Activated CD4-positive, alpha-beta T cell treated with anti-CD3 and anti-CD28 coated beads, Interleukin-2, amount 10 ng/mL, durations not matched to agents 24 days and 14 days (primary cell): ENCODE measurements around the gene MRPL38. TPM values are rescaled to one million over a fixed set of nuclear protein-coding genes. Genes with fewer than 3 reads are reported as not detected.

Experiments
- DNase-seq: peaks from one replicate; pipeline ENCODE4 v3.0.0; 2022
- H3K27ac Mint-ChIP-seq: one replicate; pipeline ENCODE4 v1.8.0; 2022; ENCODE audit warnings: mild to moderate bottlenecking, mixed read lengths
- H3K27me3 Mint-ChIP-seq: one replicate; pipeline ENCODE4 v1.8.0; 2022; ENCODE audit warnings: mixed read lengths
- H3K36me3 Mint-ChIP-seq: one replicate; pipeline ENCODE4 v1.8.0; 2022; ENCODE audit warnings: low read depth, mild to moderate bottlenecking, mixed read lengths
- H3K4me1 Mint-ChIP-seq: one replicate; pipeline ENCODE4 v1.8.0; 2021; ENCODE audit warnings: mixed read lengths
- H3K4me3 Mint-ChIP-seq: one replicate; pipeline ENCODE4 v1.8.0; 2022; ENCODE audit warnings: mild to moderate bottlenecking, moderate library complexity, mixed read lengths
- H3K9me3 Mint-ChIP-seq: one replicate; pipeline ENCODE4 v1.8.0; 2021; ENCODE audit warnings: mixed read lengths
- intact Hi-C: fragments of 100-400 bp; cut with micrococcal nuclease; formaldehyde crosslinking; loops from one replicate; pipeline ENCODE4 v1.15.1; 2023
- total RNA-seq: library from RNA; stranded (reverse); gene quantifications from 2 replicates; pipeline ENCODE4 v1.2.3, GENCODE V29; 2022

The MRPL38 gene
- 151 and 157 TPM in 2 replicates for total RNA-seq

DNA sequence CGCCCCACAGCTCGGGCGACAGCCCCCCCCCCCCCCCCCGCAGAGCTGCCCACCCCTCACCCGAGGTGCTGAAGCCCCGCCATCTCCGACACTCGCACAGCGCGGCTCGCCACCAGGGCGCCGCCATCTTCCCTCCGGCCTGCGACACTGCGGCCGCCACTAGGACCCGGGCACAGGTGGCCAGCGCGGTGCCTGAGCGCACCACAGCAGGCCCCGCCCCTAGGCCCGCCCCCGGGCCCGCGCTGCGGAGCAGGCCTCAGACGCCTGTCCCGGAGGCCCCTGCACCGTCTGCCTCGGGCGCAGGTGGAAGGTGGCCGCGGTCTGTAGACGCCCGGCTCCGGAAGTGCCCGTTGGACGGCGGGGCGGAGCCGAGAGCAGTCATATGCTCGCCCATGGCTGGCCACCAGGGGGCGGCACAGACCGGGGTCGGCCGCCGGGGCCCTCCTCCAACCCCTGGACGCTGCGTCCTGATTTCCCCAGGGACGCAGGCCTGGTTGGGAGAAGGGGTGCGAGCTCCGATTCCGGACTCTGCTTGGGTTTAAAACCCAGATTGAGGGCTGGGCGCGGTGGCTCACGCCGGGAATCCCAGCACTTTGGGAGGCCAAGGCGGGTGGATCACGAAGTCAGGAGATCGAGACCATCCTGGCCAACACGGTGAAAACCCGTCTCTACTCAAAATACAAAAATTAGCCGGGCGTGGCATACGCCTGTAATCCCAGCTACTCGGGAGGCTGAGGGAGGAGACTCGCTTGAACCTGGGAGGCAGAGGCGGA lies at the start of gene MRPL38:
MRPL38 (minus strand) TSS at position 136 of the 773 bp plus-strand sequence; CDS start at position 127, 9 bp downstream.
- Mint-ChIP-seq H3K36me3 (peaks cover 18% of the 10 kb centered on the region), H3K27me3 (no peaks in the 10 kb centered on the region), H3K4me3 (peak within 1 kb of the TSS; percentile 97), H3K27ac (peak within 1 kb of the TSS; percentile 93), H3K4me1 (peaks cover 12% of the 10 kb centered on the region), H3K9me3 (no peaks in the 10 kb centered on the region)
- peak; percentile 99 for DNase-seq
- intact Hi-C loops: loop anchor here (1.0 to 10.0 kb wide), 7 partner anchors 9 to 200 kb away; partner anchors contain the start of genes ACOX1, EXOC7, FBF1 and GALR2

DNA sequence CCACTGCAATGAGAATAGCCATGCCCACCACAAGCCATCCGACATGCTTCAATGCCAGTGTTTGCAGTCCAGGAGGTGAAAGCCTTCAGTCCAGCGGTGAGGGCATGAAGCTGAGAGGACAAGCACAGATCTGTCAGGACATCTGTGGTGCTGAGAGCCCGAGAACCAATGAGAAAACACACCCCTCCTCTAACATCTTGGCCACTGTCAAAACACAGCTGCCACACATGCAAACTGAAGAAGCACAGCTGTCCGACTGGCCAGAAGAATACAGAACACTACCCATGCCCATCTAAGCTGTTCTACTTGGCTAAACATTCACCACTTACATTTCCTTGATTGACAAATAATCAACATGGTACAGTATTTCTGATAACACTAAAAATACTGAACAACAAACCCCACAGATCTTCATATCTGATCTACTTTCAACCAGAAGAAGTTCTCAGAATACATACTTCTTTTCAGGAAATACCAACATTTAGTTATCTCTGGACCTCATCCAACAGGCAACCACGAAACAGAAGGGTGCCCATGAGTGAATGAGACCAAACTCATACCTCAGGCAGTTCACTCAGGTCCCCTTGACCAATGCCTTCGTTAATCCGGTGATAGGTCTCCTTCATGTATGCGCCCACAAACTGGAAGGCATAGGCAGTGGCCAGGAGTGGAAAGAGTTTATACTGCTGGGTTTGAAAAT lies 46.3 kb upstream of the MRPL38 start:
- H3K4me3 Mint-ChIP-seq: no peak overlapping the region
- intact Hi-C loops: no loop called here
- H3K4me1 Mint-ChIP-seq: peaks cover 6% of the 10 kb centered on the region
- DNase-seq: no peak
- H3K27me3 Mint-ChIP-seq: no peaks in the 10 kb centered on the region
- H3K36me3 Mint-ChIP-seq: peaks cover 37% of the 10 kb centered on the region
- H3K27ac Mint-ChIP-seq: peak overlapping the region; percentile 62
- H3K9me3 Mint-ChIP-seq: no peaks in the 10 kb centered on the region

DNA sequence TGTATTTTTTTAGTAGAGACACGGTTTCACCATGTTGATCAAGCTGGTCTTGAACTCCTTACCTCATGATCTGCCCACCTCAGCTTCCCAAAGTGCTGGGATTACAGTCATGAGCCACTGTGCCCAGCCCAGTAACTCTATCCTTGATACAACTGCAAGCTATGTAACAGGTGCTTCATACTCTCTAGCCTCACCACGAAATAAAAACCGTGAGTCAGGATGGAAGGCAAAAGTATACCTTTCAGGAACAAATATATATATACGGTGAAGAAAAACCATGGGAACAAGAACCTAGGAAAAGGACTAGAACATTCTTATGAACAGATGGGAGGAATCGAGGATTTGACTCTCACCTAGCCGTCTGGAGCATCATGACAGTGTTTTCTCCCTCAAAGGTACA lies 45.7 kb upstream of the MRPL38 start:
- H3K4me3 Mint-ChIP-seq: no peak overlapping the region
- no peak for DNase-seq
- no peaks in the 10 kb centered on the region for H3K9me3 Mint-ChIP-seq
- H3K27ac Mint-ChIP-seq: no peak overlapping the region
- H3K36me3 Mint-ChIP-seq: peaks cover 35% of the 10 kb centered on the region
- H3K4me1 Mint-ChIP-seq: peaks cover 6% of the 10 kb centered on the region
- H3K27me3 Mint-ChIP-seq: no peaks in the 10 kb centered on the region
- intact Hi-C loops: no loop called here

DNA sequence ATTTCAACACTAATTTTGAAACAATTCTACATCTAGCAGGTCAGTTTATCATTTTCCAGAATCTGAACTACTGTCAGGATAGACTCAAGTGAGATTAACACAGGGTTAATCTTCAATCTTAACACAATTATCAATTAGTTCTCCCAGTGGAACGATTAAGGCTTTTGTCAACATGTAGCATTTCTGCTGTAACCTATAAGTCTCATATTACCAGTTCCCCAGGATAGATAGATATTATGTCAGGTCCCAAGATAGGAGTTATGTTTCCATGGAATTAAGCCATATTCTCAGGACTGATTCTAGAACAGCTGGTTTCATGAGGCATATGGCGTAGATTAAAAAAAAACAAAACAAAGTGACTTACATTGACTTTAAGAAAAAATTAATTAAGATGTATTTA lies 40.5 kb upstream of the MRPL38 start:
- Mint-ChIP-seq H3K9me3 (no peaks in the 10 kb centered on the region), H3K27me3 (no peaks in the 10 kb centered on the region), H3K4me1 (peaks cover 10% of the 10 kb centered on the region), H3K4me3 (no peak overlapping the region), H3K27ac (no peak overlapping the region), H3K36me3 (peaks cover 18% of the 10 kb centered on the region)
- no peak for DNase-seq
- intact Hi-C loops: no loop called here

DNA sequence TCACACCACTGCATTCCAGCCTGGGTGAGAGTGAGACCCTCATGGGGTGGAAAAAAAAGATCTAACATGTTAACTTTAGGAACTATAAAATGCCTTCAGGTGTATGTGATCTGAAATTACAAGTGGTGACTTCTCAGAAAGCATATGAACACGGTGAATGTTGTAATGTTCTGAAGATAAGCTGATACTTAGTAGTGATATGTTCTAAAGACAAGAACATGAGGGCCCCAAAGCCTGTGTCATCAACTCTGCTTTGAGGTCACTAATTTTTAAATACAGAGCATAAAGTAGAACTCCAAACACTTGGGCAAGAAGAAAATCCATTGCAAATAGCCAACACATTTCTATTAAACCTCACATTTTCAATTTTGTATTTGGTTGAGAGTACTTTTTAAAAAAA lies 38.8 kb upstream of the MRPL38 start:
- intact Hi-C loops: no loop called here
- no peaks in the 10 kb centered on the region for H3K9me3 Mint-ChIP-seq
- no peak for DNase-seq
- H3K27me3 Mint-ChIP-seq: no peaks in the 10 kb centered on the region
- no peak overlapping the region for H3K4me3 Mint-ChIP-seq
- peaks cover 9% of the 10 kb centered on the region for H3K36me3 Mint-ChIP-seq
- H3K27ac Mint-ChIP-seq: no peak overlapping the region
- H3K4me1 Mint-ChIP-seq: peaks cover 12% of the 10 kb centered on the region

DNA sequence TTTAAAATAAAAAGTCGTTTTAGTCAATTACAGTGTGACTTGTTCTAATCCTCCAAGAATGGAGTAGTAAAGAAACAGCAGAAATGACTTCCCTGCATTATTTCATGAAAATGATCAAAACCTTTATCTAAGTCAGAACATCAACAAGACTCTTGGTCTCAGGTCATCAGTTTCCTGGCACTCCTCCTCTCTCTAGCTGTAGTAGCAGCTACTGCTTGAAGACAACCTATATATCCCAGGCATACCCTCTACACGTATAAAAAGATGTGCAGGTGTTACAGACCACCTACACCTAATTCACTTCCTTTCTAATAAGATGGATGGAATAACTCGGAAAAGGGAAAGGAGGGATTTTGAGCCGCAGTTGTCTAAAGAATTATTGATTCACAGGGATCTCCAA lies 37.8 kb upstream of the MRPL38 start:
- Mint-ChIP-seq H3K9me3 (no peaks in the 10 kb centered on the region), H3K4me3 (no peak overlapping the region), H3K4me1 (peaks cover 12% of the 10 kb centered on the region), H3K27ac (no peak overlapping the region), H3K27me3 (no peaks in the 10 kb centered on the region), H3K36me3 (peaks cover 6% of the 10 kb centered on the region)
- no peak for DNase-seq
- intact Hi-C loops: no loop called here

DNA sequence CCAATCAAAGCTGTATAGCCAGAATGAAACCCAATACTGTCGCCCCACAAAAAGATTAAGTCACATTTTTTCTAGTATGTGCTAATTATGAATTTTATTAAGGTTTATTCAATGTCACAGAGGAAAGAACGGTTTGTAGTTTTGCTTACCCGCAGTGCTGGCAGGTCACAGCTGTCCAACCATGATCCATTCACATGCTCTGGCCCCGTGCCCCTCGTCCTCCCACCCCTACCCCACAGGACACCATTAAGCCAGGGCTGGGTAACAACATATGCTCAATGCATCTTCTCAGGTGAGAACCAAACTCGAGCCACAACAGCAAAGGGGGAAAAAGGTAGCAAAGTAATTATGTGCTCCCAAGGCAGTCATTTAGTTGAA lies 36.7 kb upstream of the MRPL38 start:
- Mint-ChIP-seq H3K36me3 (peaks cover 4% of the 10 kb centered on the region), H3K4me3 (peak overlapping the region; percentile 92), H3K27me3 (no peaks in the 10 kb centered on the region)

DNA sequence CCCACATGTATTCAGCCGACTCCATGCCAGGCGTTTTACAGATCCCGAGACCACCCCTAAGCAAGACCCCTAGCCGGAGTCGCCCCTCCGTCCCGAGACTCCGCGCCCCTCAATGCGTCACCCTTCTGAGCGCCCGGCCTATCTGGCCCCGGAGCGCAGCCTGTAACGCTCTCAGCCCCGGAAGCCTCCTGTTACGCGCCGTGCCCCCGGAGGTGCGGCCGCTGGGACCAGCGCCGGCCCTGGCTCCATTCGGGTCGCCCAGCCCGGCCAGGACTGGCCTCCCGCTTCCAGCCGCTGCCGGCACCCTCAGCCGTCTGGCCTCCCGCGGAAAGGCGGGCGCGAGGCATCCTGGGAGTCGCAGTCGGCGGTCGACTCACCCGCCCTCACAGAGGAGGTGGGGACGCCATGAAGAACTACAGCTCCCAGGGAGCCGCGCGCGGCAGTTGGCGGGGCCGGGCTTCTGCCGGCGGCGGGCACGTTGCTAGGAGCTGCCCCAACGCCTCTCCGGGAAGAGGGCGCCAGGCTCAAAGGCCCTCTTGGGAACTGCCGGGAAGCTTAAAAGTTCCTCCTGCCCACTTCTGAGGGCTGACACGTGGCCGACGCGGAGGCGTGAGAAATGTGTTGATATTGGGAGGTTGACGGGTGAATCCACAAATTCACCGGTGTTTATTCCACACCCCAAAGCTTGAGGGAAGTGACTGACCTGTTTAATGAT lies 36.2 kb upstream of the MRPL38 start, which contains the start of gene FBF1:
FBF1 (minus strand) TSS at position 316 of the 715 bp plus-strand sequence. CDS start 2,893 bp downstream, outside the sequence.
- Mint-ChIP-seq H3K27me3 (no peaks in the 10 kb centered on the region), H3K4me3 (peak within 1 kb of the TSS; percentile 92), H3K9me3 (no peaks in the 10 kb centered on the region), H3K36me3 (peaks cover 3% of the 10 kb centered on the region), H3K27ac (peak within 1 kb of the TSS; percentile 77), H3K4me1 (peaks cover 12% of the 10 kb centered on the region)
- DNase-seq: peak; percentile 97
- intact Hi-C loops: loop anchor here (1.0 to 2.0 kb wide), 2 partner anchors 36 to 38 kb away; partner anchors contain the start of genes ACOX1, MRPL38 and TEN1

More for the DNA sequence above, 36.7 kb upstream of the MRPL38 start:
- no peaks in the 10 kb centered on the region for H3K9me3 Mint-ChIP-seq
- peak overlapping the region; percentile 77 for H3K27ac Mint-ChIP-seq
- intact Hi-C loops: loop anchor here (1.0 to 2.0 kb wide), 2 partner anchors 37 to 38 kb away; partner anchors contain the start of genes ACOX1, MRPL38 and TEN1
- DNase-seq: no peak
- H3K4me1 Mint-ChIP-seq: peaks cover 12% of the 10 kb centered on the region

DNA sequence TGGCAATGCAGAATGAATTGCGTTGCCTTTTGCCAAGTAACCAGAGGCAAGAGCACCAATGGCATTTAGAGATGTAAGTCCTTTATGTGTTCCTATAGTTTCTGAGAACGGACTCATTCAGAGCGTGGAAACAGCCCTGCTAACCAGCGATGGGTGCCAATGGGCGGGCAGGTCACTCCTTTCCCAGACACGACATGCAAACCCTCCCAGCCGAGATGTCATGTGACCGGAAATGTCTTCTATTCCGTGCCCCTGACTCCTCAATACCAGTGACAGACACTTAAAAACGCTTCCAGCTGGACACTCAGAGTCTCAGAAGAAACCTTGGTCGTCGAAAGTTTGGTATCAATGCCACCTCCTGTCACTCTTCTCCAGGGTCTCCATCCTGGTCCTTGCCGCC lies 33.0 kb upstream of the MRPL38 start:
- no peak for DNase-seq
- Mint-ChIP-seq H3K36me3 (no peaks in the 10 kb centered on the region), H3K4me1 (peaks cover 12% of the 10 kb centered on the region), H3K4me3 (no peak overlapping the region), H3K27ac (no peak overlapping the region), H3K9me3 (no peaks in the 10 kb centered on the region), H3K27me3 (no peaks in the 10 kb centered on the region)
- intact Hi-C loops: no loop called here

DNA sequence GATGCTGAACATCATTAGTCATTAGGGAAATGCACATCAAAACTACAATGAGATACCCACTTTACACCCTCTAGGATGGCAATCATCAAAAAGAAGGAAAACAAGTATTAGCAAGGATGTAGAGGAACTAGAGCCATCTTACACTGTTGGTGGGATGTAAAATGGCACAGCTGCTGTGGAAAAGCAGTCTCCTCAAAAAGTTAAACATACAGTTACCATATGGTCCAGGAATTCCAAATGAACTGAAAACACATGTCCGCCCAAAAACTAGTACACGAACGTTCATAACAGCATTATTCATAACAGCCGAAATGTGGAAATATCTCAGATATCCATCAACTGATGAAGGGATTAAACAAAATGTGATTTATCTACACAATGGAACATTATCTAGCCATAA lies 29.1 kb upstream of the MRPL38 start:
- H3K4me1 Mint-ChIP-seq: no peaks in the 10 kb centered on the region

DNA sequence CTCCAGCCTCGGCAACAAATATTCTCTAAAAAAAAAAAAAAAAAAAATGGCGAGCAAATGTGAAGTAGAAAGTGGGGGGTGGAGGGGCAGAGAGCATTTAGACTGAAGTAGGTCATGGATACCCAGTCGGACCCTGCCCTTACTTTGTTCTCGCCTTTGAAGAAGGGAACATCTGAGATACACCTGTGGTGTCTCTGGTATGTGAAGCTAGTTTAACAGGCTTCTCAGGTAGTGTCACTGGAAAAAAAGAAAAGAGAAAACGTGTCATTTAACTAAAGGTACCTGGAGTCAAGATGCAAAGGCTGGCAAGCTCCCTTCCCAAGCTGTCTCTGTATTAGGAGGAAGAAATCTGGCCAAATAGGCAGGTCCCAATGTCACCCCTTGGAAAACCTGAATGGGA lies 28.2 kb upstream of the MRPL38 start:
- intact Hi-C loops: no loop called here
- no peak overlapping the region for H3K27ac Mint-ChIP-seq
- no peaks in the 10 kb centered on the region for H3K4me1 Mint-ChIP-seq
- no peak overlapping the region for H3K4me3 Mint-ChIP-seq
- peaks cover 3% of the 10 kb centered on the region for H3K36me3 Mint-ChIP-seq
- no peaks in the 10 kb centered on the region for H3K9me3 Mint-ChIP-seq
- no peak for DNase-seq
- H3K27me3 Mint-ChIP-seq: no peaks in the 10 kb centered on the region

More for the DNA sequence above, 29.1 kb upstream of the MRPL38 start:
- H3K4me3 Mint-ChIP-seq: no peak overlapping the region
- H3K27ac Mint-ChIP-seq: no peak overlapping the region
- H3K27me3 Mint-ChIP-seq: no peaks in the 10 kb centered on the region
- no peaks in the 10 kb centered on the region for H3K9me3 Mint-ChIP-seq
- no peak for DNase-seq
- peaks cover 2% of the 10 kb centered on the region for H3K36me3 Mint-ChIP-seq
- intact Hi-C loops: no loop called here

DNA sequence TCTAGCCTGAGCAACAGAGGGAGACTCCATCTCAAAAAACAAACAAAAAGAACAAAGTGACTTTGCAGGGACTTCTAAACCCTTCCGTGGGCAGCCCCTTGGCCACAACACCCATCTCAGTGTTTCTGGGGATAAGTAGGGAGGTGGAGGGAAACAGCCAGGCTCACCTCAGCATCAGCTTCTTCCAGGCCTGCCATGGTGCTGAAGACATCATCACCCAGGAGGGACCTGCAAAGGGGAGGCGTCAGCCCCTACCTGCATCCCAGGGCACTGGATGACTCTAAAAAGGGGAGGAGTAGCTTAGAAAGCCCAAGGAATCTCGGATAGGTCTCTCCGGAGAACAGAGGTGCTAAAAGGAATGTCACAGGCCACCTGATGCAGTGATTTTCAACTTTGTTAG lies 26.4 kb upstream of the MRPL38 start:
- Mint-ChIP-seq H3K27me3 (no peaks in the 10 kb centered on the region), H3K4me1 (no peaks in the 10 kb centered on the region), H3K36me3 (peaks cover 3% of the 10 kb centered on the region), H3K4me3 (no peak overlapping the region), H3K27ac (no peak overlapping the region), H3K9me3 (no peaks in the 10 kb centered on the region)
- intact Hi-C loops: no loop called here
- DNase-seq: no peak

DNA sequence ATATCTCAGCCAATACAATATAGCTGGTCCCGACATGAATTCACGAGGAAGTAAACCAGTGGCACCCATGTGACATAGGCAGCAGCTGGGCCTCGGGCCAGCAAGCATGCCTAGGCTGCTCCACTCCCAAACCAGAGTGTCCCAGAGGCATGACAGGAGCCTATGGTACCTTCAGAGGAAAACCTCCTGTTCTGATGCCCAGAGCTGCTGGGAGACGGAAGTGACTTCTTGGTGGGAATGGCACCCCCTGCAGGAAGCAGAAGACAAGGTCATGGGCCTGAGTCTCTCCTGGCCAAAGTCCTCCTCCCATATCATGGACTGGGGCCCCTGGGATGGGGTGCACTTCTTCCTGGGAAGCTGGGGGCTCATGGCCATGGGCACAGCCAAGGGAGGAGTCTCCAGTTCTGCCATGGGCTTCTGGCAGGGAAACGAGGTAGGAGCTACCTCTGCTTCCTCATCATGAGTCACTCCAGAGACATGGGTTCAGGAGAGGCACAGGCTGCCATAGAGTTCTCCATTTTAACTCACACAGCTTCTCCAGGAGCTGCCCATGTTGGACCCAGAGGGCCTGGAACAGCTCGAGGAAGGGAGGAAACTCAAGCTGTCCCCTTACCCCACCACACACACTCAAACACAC lies 22.7 kb upstream of the MRPL38 start:
- Mint-ChIP-seq H3K9me3 (no peaks in the 10 kb centered on the region), H3K27ac (no peak overlapping the region), H3K4me3 (no peak overlapping the region), H3K27me3 (no peaks in the 10 kb centered on the region), H3K36me3 (peaks cover 5% of the 10 kb centered on the region), H3K4me1 (no peaks in the 10 kb centered on the region)
- intact Hi-C loops: no loop called here
- DNase-seq: no peak
